Central memory CD4-positive, alpha-beta T cell (primary cell): ENCODE data around the gene ZNF554.
"Not testable (repeated sequence)": the region's sequence is repeated elsewhere in the genome, so short reads cannot be mapped to it uniquely, and the experiment has no call there.

Experiments
- DNase-seq: peaks from one replicate; pipeline ENCODE4 v3.0.0; 2022

Gene ZNF554

DNA sequence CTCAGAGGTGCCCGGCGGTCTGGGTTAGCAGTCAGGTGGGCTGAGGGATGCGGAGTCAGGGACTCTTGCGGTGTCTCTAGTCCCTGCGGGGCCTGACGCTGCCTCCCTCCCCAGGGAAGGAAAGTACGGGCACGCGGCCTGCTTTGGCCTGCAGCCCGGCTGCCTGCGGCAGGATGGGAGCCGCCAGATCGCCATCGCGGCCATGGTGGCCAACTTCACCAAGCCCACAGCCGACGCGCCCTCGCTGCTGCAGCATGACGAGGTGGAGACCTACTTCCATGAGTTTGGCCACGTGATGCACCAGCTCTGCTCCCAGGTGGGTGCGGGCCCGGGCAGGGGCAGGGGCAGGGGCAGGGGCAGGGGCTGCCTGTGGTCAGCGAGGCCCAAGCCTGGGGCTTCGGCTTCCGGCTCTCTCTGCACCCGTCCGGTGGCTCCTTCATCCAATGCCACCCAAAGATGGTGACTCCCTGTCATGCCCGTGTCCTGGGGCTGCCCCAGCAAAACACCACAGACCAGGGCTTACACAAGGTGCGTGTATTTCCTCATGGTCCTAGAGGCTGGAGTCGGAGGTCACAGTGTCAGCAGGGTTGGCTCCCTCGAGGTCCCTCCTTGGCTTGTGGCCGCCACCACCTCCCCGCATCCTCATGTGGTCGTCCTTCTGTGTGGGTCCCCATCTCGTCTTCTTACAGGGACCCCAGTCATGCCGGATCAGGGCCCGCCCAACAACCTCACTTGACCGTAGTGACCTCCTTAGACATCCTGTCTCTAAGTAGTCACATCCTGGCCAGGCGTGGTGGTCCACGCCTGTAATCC, 11.3 kb upstream of the ZNF554 start:
- DNase-seq = no peak

- DNase-seq = no peak
Measured at GRCh38 chr19:2809387-2810140, 10.1 kb upstream of the ZNF554 start.

DNA sequence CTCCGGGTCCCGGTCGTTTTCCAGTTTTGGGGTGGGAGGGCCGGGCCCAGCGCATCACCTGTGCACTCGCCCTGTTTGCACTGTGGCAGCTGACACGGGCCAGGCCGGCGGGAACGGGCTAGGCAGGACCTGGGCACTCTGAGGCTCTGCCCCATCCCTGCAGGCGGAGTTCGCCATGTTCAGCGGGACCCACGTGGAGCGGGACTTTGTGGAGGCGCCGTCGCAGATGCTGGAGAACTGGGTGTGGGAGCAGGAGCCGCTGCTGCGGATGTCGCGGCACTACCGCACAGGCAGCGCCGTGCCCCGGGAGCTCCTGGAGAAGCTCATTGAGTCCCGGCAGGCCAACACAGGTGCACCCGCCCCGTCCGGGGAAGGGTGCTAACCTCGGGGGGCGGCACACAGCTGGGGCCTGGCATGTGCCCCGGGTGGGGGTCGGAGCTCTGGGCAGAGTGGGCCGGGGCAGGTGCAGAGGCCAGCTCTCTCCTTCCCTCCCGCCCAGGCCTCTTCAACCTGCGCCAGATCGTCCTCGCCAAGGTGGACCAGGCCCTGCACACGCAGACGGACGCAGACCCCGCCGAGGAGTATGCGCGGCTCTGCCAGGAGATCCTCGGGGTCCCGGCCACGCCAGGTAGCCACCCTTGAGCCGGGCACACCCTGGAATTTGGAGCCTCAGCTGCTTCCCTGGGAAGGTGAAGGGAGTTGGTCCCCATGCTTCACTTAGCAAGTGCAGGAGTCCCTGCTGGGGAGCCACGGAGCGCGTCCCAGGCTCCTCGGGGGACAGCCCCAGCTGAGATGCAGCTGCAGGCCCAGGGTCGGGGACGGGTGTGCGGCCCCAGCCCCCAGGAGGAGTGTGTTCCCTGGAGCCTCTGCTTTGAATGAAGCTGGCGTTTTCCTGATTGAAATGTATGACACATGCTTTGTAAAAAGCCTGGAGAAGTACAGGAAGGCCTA, 9.3 kb upstream of the ZNF554 start:
- no peak for DNase-seq

GRCh38 chr19:2811221-2811722, 8.4 kb upstream of the ZNF554 start:
- no peak for DNase-seq

- no peak for DNase-seq
Measured at GRCh38 chr19:2811735-2812413, 7.8 kb upstream of the ZNF554 start.

GRCh38 chr19:2812414-2813234, 7.0 kb upstream of the ZNF554 start:
- DNase-seq = no peak

- no peak for DNase-seq
Measured at GRCh38 chr19:2813235-2814160, 6.2 kb upstream of the ZNF554 start.

- no peak for DNase-seq
Measured at GRCh38 chr19:2814426-2814825, 5.2 kb upstream of the ZNF554 start.

DNA sequence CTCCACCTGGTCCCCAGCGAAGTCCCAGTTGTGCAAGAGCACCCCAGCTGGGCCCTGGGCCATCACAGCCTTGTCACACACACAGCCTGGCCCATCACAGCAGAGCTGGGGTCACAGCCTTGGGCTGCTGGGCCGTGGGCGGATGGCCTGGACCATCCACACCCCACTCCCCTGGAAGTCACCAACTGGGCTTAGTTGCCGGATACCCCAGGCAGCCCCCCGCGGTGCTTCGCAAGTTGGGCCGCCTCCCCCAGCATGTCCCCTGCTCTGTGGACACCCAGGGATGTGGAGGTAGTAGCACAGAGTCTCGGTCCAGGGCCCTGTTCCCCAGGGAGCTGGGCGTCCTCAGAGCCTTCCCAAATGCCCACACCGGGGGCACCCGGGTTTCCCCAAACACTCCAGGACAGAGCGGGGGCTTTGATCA, 4.5 kb upstream of the ZNF554 start:
- DNase-seq = no peak

DNA sequence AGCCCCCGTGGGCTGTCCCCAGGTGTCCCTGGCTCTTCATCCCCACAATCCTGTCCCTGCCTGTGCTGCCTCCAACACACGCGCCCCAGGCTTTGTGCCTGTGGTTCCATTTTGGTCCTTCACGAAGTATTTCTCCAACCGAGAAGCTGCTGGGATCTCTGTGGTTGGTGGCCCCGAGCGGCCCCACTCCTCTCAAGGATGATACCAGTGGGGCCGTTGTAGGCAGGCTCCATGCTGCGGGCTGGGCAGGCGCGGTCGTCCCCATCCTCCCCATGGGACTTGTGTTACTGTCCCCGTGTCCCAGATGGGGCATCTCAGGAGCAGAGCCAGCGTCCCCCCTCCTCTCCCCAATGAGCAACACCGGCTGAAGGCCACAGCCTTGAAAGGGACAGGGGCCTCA, 3.7 kb upstream of the ZNF554 start:
- DNase-seq = no peak

- DNase-seq = no peak
Measured at GRCh38 chr19:2816641-2817040, 3.0 kb upstream of the ZNF554 start.

GRCh38 chr19:2817237-2817829, 2.3 kb upstream of the ZNF554 start:
- DNase-seq = not testable (repeated sequence)

GRCh38 chr19:2820112-2820702, 539 bp downstream of the ZNF554 start:
- no peak for DNase-seq

GRCh38 chr19:2822846-2823245, 3.2 kb downstream of the ZNF554 start:
- no peak for DNase-seq

DNA sequence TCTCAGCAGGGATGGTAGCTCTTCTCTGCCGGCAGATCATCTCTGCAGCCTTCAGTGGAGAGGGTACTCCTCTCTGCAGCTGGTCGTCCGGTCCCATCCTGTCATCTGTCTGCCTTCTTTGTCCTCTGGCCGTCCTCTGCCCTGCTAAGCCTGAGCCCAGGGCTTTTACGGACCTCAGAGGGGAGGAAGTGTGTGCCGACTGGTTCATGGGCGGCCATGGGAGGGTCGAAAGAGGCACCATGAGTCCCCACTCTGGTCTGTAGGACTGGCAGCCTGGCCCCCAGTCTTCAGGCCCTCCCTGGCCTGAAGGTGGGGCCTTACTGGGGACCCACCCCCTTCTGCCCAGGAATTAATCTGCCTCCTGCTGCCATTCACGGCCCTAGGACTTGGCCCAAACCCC, 4.0 kb downstream of the ZNF554 start:
- DNase-seq = no peak

DNA sequence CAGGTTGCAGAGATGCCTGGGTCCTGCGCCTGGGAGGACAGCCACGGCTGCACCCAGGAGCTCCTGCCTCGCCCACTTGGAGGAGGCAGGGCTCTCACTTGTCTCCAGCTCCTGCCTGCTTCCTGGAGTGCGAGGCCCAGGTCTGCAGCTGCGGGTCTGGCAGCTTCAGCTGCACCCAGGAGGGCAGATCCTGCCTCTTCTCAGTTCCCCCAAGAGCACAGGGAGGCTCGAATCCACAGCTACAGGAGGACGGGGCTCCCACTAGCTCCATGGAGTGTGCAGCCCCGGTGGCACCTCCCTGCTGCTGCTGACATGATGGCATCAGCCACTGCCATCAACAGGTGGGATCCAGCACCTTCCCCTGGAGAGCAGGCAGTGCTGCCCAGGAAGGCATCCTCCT, 4.5 kb downstream of the ZNF554 start:
- no peak for DNase-seq

DNA sequence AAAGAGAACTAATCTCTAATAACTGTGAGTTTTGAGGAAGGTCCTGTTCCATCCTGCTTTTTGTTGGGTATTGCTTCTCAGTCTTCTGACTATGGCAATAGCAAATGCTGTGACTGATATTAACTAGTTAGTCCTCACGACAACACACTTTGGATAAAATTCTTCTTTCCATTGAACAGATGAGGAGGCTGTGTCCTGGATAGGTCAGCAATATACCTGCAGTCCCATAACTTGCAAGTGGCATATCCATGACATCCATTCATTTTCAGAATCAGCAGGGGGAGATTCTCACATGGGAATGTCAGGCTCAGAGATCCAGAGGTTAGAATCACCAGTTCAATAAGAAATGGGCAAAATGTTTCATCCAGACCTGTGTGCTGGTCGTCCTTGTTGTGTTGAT, 7.4 kb downstream of the ZNF554 start:
- no peak for DNase-seq

DNA sequence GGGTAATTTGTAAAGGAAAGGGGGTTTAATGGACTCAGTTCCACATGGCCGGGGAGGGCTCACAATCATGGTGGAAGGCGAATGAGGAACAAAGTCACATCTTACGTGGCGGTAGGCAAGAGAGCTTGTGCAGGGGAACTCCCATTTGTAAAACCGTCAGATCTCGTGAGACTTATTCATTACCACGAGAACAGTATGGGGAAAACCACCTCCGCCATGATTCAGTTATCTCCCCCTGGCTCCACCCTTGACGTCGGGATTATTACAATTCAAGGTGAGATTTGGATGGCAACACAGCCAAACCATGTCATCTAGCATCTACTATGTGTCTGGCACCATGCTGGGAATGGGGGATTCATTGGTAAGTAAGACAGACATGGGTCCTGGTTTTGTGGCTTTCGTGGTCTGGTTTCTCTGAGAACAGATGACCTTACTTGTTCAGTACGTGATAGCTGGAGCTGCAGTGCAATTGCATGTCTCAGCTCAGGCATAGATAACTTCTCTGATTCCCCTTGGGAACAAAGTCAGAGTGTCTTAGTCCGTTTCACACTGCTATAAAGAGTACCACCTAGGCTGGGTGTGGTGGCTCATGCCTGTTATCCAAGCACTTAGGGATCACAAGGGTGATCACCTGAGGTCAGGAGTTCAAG, 8.3 kb downstream of the ZNF554 start:
- DNase-seq = no peak
